Measurements from ENCODE around the gene ECM1. TPM values are rescaled to one million over a fixed set of nuclear protein-coding genes. Genes with fewer than 3 reads are reported as not detected.

The ECM1 gene
- total and polyA plus RNA-seq, 4 experiments from 2014 or later = 1.9 to 2.0 TPM; not detected in 2

- H3K9me3 Mint-ChIP-seq = no peaks in the 10 kb centered on the region
- peak within 1 kb of the TSS; percentile 78 to 83 for H3K4me3 ChIP-seq (ENCODE audit: low read length in 2 of 2)
- H3K4me3 Mint-ChIP-seq = peak within 1 kb of the TSS; percentile 94 to 100 (median 98)
- no peaks in the 10 kb centered on the region for H3K9me3 ChIP-seq (ENCODE audit: control insufficient read depth in 1 of 2, low read length in 2 of 2)
- H3K36me3 ChIP-seq (ENCODE audit: insufficient read depth, low read length) = peaks cover 12% of the 10 kb centered on the region
- intact Hi-C loops (cut with micrococcal nuclease) = loop anchor here (1.0 to 10.0 kb wide), 3 partner anchors 28 to 140 kb away; partner anchors contain the start of genes ENSA, FALEC and RPRD2
- H3K4me1 ChIP-seq (ENCODE audit: insufficient read depth, low read length) = peaks cover 13% of the 10 kb centered on the region
- no peaks in the 10 kb centered on the region for H3K27me3 Mint-ChIP-seq
- peak within 1 kb of the TSS; percentile 77 for H3K27ac ChIP-seq (ENCODE audit: low read depth, low read length)
- CTCF ChIA-PET (ENCODE audit: partially characterized antibody) = interaction anchor here (1.1 to 1.6 kb wide), 2 partner anchors 73 to 74 kb away, joined by 3 to 8 read pairs; no protein-coding TSS in a partner anchor
- peak within 1 kb of the TSS; percentile 72 to 100 (median 99) for H3K27ac Mint-ChIP-seq
- H3K36me3 Mint-ChIP-seq = peaks cover 26 to 28% of the 10 kb centered on the region in 2 donors
- POLR2A ChIA-PET (ENCODE audit: partially characterized antibody) = interaction anchor here (0.6 to 2.3 kb wide), 28 partner anchors 9 to 600 kb away, joined by 3 to 31 read pairs (median 3); partner anchors contain the start of genes ANP32E, APH1A, ENSA and FALEC
- no peaks in the 10 kb centered on the region for H3K27me3 ChIP-seq (ENCODE audit: insufficient read depth, low read length)
- peak; percentile 95 to 96 (median 96) for DNase-seq
- peaks cover 9 to 26% (median 20%) of the 10 kb centered on the region in 4 donors for H3K4me1 Mint-ChIP-seq
These were observed 20.7 kb upstream of the ECM1 start, which contains the start of gene TARS2 for GRCh38 chr1:150486966-150487762. Gene TARS2, plus strand, starts transcription at chr1:150487419. Its CDS starts 32 bp downstream, at chr1:150487451.

- Mint-ChIP-seq H3K27me3 (no peaks in the 10 kb centered on the region), H3K4me3 (peak overlapping the region; percentile 94 to 100 (median 98)), H3K9me3 (no peaks in the 10 kb centered on the region), H3K4me1 (peaks cover 9 to 26% (median 20%) of the 10 kb centered on the region in 4 donors), H3K36me3 (peaks cover 28 to 30% of the 10 kb centered on the region in 2 donors), H3K27ac (peak overlapping the region; percentile 72 to 100 (median 99))
- H3K27ac ChIP-seq (ENCODE audit: low read depth, low read length) = peak overlapping the region; percentile 77
- peaks cover 15% of the 10 kb centered on the region for H3K36me3 ChIP-seq (ENCODE audit: insufficient read depth, low read length)
- DNase-seq = peak in 1 of 5 donors; percentile 18
- no peaks in the 10 kb centered on the region for H3K27me3 ChIP-seq (ENCODE audit: insufficient read depth, low read length)
- H3K4me3 ChIP-seq (ENCODE audit: low read length in 2 of 2) = peak overlapping the region; percentile 78 to 83
- intact Hi-C loops (cut with micrococcal nuclease) = loop anchor here (1.0 to 10.0 kb wide), 3 partner anchors 28 to 140 kb away; partner anchors contain the start of genes ENSA, FALEC and RPRD2
- H3K9me3 ChIP-seq (ENCODE audit: control insufficient read depth in 1 of 2, low read length in 2 of 2) = no peaks in the 10 kb centered on the region
- CTCF ChIA-PET (ENCODE audit: partially characterized antibody) = interaction anchor here (1.1 to 1.4 kb wide), 2 partner anchors 45 to 73 kb away, joined by 3 read pairs; no protein-coding TSS in a partner anchor
- peaks cover 13% of the 10 kb centered on the region for H3K4me1 ChIP-seq (ENCODE audit: insufficient read depth, low read length)
- POLR2A ChIA-PET (ENCODE audit: partially characterized antibody) = interaction anchor here (0.6 to 2.3 kb wide), 25 partner anchors 8 to 478 kb away, joined by 3 to 31 read pairs (median 3); partner anchors contain the start of genes ANP32E, APH1A, ENSA and FALEC
These were observed 20.2 kb upstream of the ECM1 start for GRCh38 chr1:150487763-150488115.

GRCh38 chr1:150493175-150493574, 14.7 kb upstream of the ECM1 start:
- Histone ChIP-seq H3K36me3 (ENCODE audit: insufficient read depth, low read length) (peaks cover 36% of the 10 kb centered on the region), H3K9me3 (ENCODE audit: control insufficient read depth in 1 of 2, low read length in 2 of 2) (no peaks in the 10 kb centered on the region), H3K4me3 (ENCODE audit: low read length in 2 of 2) (no peak overlapping the region), H3K4me1 (ENCODE audit: insufficient read depth, low read length) (peaks cover 7% of the 10 kb centered on the region), H3K27me3 (ENCODE audit: insufficient read depth, low read length) (no peaks in the 10 kb centered on the region), H3K27ac (ENCODE audit: low read depth, low read length) (no peak overlapping the region)
- intact Hi-C loops (cut with micrococcal nuclease) = no loop called here
- Mint-ChIP-seq H3K36me3 (peaks cover 46 to 48% of the 10 kb centered on the region in 2 donors), H3K27ac (no peak overlapping the region), H3K9me3 (no peaks in the 10 kb centered on the region), H3K4me3 (no peak overlapping the region), H3K27me3 (no peaks in the 10 kb centered on the region), H3K4me1 (peaks cover 2 to 12% (median 8%) of the 10 kb centered on the region in 4 donors)
- CTCF ChIA-PET (ENCODE audit: partially characterized antibody) = no interaction called here
- POLR2A ChIA-PET (ENCODE audit: partially characterized antibody) = no interaction called here
- DNase-seq = no peak

- no peak for DNase-seq
- Mint-ChIP-seq H3K36me3 (peaks cover 44 to 45% of the 10 kb centered on the region in 2 donors), H3K27ac (peak overlapping the region in 1 of 7 donors; percentile 66), H3K4me3 (no peak overlapping the region), H3K4me1 (peaks cover 0 to 3% (median 0%) of the 10 kb centered on the region in 4 donors), H3K9me3 (peaks cover 0 to 1% (median 0%) of the 10 kb centered on the region in 8 donors), H3K27me3 (no peaks in the 10 kb centered on the region)
- Histone ChIP-seq H3K36me3 (ENCODE audit: insufficient read depth, low read length) (peaks cover 23% of the 10 kb centered on the region), H3K27me3 (ENCODE audit: insufficient read depth, low read length) (no peaks in the 10 kb centered on the region), H3K9me3 (ENCODE audit: control insufficient read depth in 1 of 2, low read length in 2 of 2) (no peaks in the 10 kb centered on the region), H3K4me1 (ENCODE audit: insufficient read depth, low read length) (no peaks in the 10 kb centered on the region), H3K4me3 (ENCODE audit: low read length in 2 of 2) (no peak overlapping the region), H3K27ac (ENCODE audit: low read depth, low read length) (no peak overlapping the region)
- intact Hi-C loops (cut with micrococcal nuclease) = no loop called here
- ChIA-PET POLR2A (ENCODE audit: partially characterized antibody) (interaction anchor here (3.4 kb wide), 1 partner anchor 11 kb away, joined by 16 read pairs; the partner anchor contains the start of gene TARS2), CTCF (ENCODE audit: partially characterized antibody) (no interaction called here)
These were observed 9.6 kb upstream of the ECM1 start for GRCh38 chr1:150498342-150498741.

GRCh38 chr1:150505431-150505830, 2.5 kb upstream of the ECM1 start:
- Mint-ChIP-seq H3K36me3 (peaks cover 38 to 52% of the 10 kb centered on the region in 2 donors), H3K27me3 (no peaks in the 10 kb centered on the region), H3K4me3 (no peak overlapping the region), H3K27ac (no peak overlapping the region), H3K4me1 (peaks cover 0 to 4% (median 3%) of the 10 kb centered on the region in 4 donors), H3K9me3 (peaks cover 0 to 1% (median 0%) of the 10 kb centered on the region in 8 donors)
- H3K9me3 ChIP-seq (ENCODE audit: control insufficient read depth in 1 of 2, low read length in 2 of 2) = no peaks in the 10 kb centered on the region
- no peaks in the 10 kb centered on the region for H3K4me1 ChIP-seq (ENCODE audit: insufficient read depth, low read length)
- H3K36me3 ChIP-seq (ENCODE audit: insufficient read depth, low read length) = peaks cover 25% of the 10 kb centered on the region
- POLR2A ChIA-PET (ENCODE audit: partially characterized antibody) = interaction anchor here (0.6 kb wide), 1 partner anchor 11 kb away, joined by 4 read pairs; no protein-coding TSS in a partner anchor
- CTCF ChIA-PET (ENCODE audit: partially characterized antibody) = interaction anchor here (1.3 kb wide), 1 partner anchor 27 kb away, joined by 4 read pairs; no protein-coding TSS in a partner anchor
- H3K27me3 ChIP-seq (ENCODE audit: insufficient read depth, low read length) = no peaks in the 10 kb centered on the region
- intact Hi-C loops (cut with micrococcal nuclease) = no loop called here
- DNase-seq = no peak
- H3K4me3 ChIP-seq (ENCODE audit: low read length in 2 of 2) = no peak overlapping the region
- no peak overlapping the region for H3K27ac ChIP-seq (ENCODE audit: low read depth, low read length)

GRCh38 chr1:150508982-150509381, 1.1 kb downstream of the ECM1 start:
- Mint-ChIP-seq H3K4me3 (no peak overlapping the region), H3K27me3 (no peaks in the 10 kb centered on the region), H3K36me3 (peaks cover 25 to 35% of the 10 kb centered on the region in 2 donors), H3K4me1 (peaks cover 0 to 10% (median 3%) of the 10 kb centered on the region in 4 donors), H3K9me3 (no peaks in the 10 kb centered on the region), H3K27ac (no peak overlapping the region)
- intact Hi-C loops (cut with micrococcal nuclease) = no loop called here
- Histone ChIP-seq H3K27me3 (ENCODE audit: insufficient read depth, low read length) (no peaks in the 10 kb centered on the region), H3K9me3 (ENCODE audit: control insufficient read depth in 1 of 2, low read length in 2 of 2) (no peaks in the 10 kb centered on the region), H3K4me1 (ENCODE audit: insufficient read depth, low read length) (no peaks in the 10 kb centered on the region), H3K27ac (ENCODE audit: low read depth, low read length) (no peak overlapping the region), H3K4me3 (ENCODE audit: low read length in 2 of 2) (no peak overlapping the region), H3K36me3 (ENCODE audit: insufficient read depth, low read length) (peaks cover 23% of the 10 kb centered on the region)
- POLR2A ChIA-PET (ENCODE audit: partially characterized antibody) = interaction anchor here (0.6 kb wide), 1 partner anchor 21 kb away, joined by 3 read pairs; no protein-coding TSS in a partner anchor
- no peak for DNase-seq
- CTCF ChIA-PET (ENCODE audit: partially characterized antibody) = interaction anchor here (1.5 kb wide), 1 partner anchor 55 kb away, joined by 3 read pairs; no protein-coding TSS in a partner anchor

GRCh38 chr1:150511551-150511950, 3.6 kb downstream of the ECM1 start:
- POLR2A ChIA-PET (ENCODE audit: partially characterized antibody) = interaction anchor here (1.0 kb wide), 1 partner anchor 24 kb away, joined by 3 read pairs; the partner anchor contains the start of gene TARS2
- no peak overlapping the region for H3K27ac ChIP-seq (ENCODE audit: low read depth, low read length)

More at GRCh38 chr1:150511551-150511950, 3.6 kb downstream of the ECM1 start:
- peaks cover 6 to 18% (median 14%) of the 10 kb centered on the region in 4 donors for H3K4me1 Mint-ChIP-seq
- no peaks in the 10 kb centered on the region for H3K9me3 Mint-ChIP-seq
- no peak overlapping the region for H3K4me3 ChIP-seq (ENCODE audit: low read length in 2 of 2)
- H3K27me3 Mint-ChIP-seq = no peaks in the 10 kb centered on the region
- CTCF ChIA-PET (ENCODE audit: partially characterized antibody) = no interaction called here
- intact Hi-C loops (cut with micrococcal nuclease) = no loop called here
- no peak overlapping the region for H3K27ac Mint-ChIP-seq
- no peak overlapping the region for H3K4me3 Mint-ChIP-seq
- no peaks in the 10 kb centered on the region for H3K27me3 ChIP-seq (ENCODE audit: insufficient read depth, low read length)
- DNase-seq = no peak
- no peaks in the 10 kb centered on the region for H3K9me3 ChIP-seq (ENCODE audit: control insufficient read depth in 1 of 2, low read length in 2 of 2)
- peaks cover 10% of the 10 kb centered on the region for H3K4me1 ChIP-seq (ENCODE audit: insufficient read depth, low read length)
- no peaks in the 10 kb centered on the region for H3K36me3 ChIP-seq (ENCODE audit: insufficient read depth, low read length)
- peaks cover 9 to 10% of the 10 kb centered on the region in 2 donors for H3K36me3 Mint-ChIP-seq

Data from CD4-positive, alpha-beta memory T cell (primary cell).